Hepatocyte (in vitro differentiated cells): Measurements from ENCODE around the gene ERBB4. TPM values are rescaled to one million over a fixed set of nuclear protein-coding genes. Genes with fewer than 3 reads are reported as not detected.

Experiments
- DNase-seq: peaks from one replicate; pipeline ENCODE4 v3.0.0-alpha.2; 2016; ENCODE audit warnings: low spot score
- H2AFZ ChIP-seq: fragments of 200-600 bp; sonication (generic); 2 replicates; pipeline ENCODE4 v1.6.0; 2016; ENCODE audit warnings: antibody characterized with exemption, mild to moderate bottlenecking
- H3K27ac ChIP-seq: fragments of 200-600 bp; sonication (generic); 2 replicates; pipeline ENCODE4 v1.5.1; 2016; ENCODE audit warnings: mild to moderate bottlenecking
- H3K27me3 ChIP-seq: fragments of 200-600 bp; sonication (generic); 2 replicates; pipeline ENCODE4 v1.6.1; 2016
- H3K36me3 ChIP-seq: fragments of 200-600 bp; sonication (generic); replicated peaks from 2 replicates; pipeline ENCODE4 v1.5.1; 2016; ENCODE audit warnings: low read depth; ENCODE audit not compliant: insufficient read depth
- H3K4me1 ChIP-seq: fragments of 200-600 bp; sonication (generic); 2 replicates; pipeline ENCODE4 v1.5.1; 2016; ENCODE audit warnings: mild to moderate bottlenecking, moderate library complexity; ENCODE audit not compliant: insufficient read depth
- H3K4me2 ChIP-seq: fragments of 200-600 bp; sonication (generic); 2 replicates; pipeline ENCODE4 v1.6.0; 2016
- H3K4me3 ChIP-seq: fragments of 200-600 bp; sonication (generic); 2 replicates; pipeline ENCODE4 v1.5.1; 2016; ENCODE audit warnings: mild to moderate bottlenecking
- H3K79me2 ChIP-seq: fragments of 200-600 bp; sonication (generic); 2 replicates; pipeline ENCODE4 v1.6.0; 2017; ENCODE audit warnings: mild to moderate bottlenecking
- H3K9me2 ChIP-seq: fragments of 200-600 bp; sonication (generic); replicated peaks from 2 replicates; pipeline ENCODE4 v1.6.0; 2017; ENCODE audit warnings: mild to moderate bottlenecking; ENCODE audit not compliant: insufficient read depth
- H3K9me3 ChIP-seq: fragments of 200-600 bp; sonication (generic); 2 replicates; pipeline ENCODE4 v1.5.1; 2016; ENCODE audit warnings: low read depth, mild to moderate bottlenecking
- H4K20me1 ChIP-seq: fragments of 200-600 bp; sonication (generic); 2 replicates; pipeline ENCODE4 v1.6.0; 2016; ENCODE audit warnings: mild to moderate bottlenecking; ENCODE audit not compliant: insufficient read depth, poor library complexity, severe bottlenecking
- CTCF ChIP-seq: fragments of 200-600 bp; sonication (generic); IDR thresholded peaks from 2 replicates; pipeline ENCODE4 v1.5.1; 2016; ENCODE audit warnings: antibody characterized with exemption, mild to moderate bottlenecking; ENCODE audit not compliant: poor library complexity
- EZH2 ChIP-seq: fragments of 200-600 bp; sonication (generic); IDR thresholded peaks from 2 replicates; pipeline ENCODE4 v1.6.1; 2016; ENCODE audit warnings: antibody characterized with exemption, mild to moderate bottlenecking, borderline replicate concordance
- EZH2phosphoT487 ChIP-seq: fragments of 200-600 bp; sonication (generic); IDR thresholded peaks from one replicate; pipeline ENCODE4 v1.6.1; 2018; ENCODE audit warnings: antibody characterized with exemption, mild to moderate bottlenecking, low read depth, moderate library complexity; ENCODE audit not compliant: unreplicated experiment, severe bottlenecking
- WGBS: methylation state at CpG from one replicate; pipeline ENCODE4 v1.1.6; 2016; ENCODE audit warnings: low lambda C conversion rate; ENCODE audit errors: missing lambda C conversion rate; 5-methylcytosine and 5-hydroxymethylcytosine counted together
- polyA plus RNA-seq: library from polyadenylated mRNA; unstranded; fragments of >200 nt; fragmentation: Nextera tagmentation; extraction: Ambion mirVana; gene quantifications from 2 replicates; pipeline ENCODE4 v1.2.1, GENCODE V29; 2016
- total RNA-seq: library from RNA; depleted of rRNA; stranded (reverse); fragments of >200 nt; gene quantifications from 2 replicates; pipeline ENCODE4 v1.2.3, GENCODE V29; 2014

The ERBB4 gene
- total and polyA plus RNA-seq, 2 experiments from 2014 or later, result 3.4 to 3.9 TPM

- H3K4me1 ChIP-seq, result no peaks in the 10 kb centered on the region
- no peak overlapping the region for H3K27ac ChIP-seq
- no peak overlapping the region for H2AFZ ChIP-seq
- H3K9me2 ChIP-seq, result no peaks in the 10 kb centered on the region
- H4K20me1 ChIP-seq, result no peaks in the 10 kb centered on the region
- H3K4me3 ChIP-seq, result no peak overlapping the region
- DNase-seq, result no peak
- no peak overlapping the region for H3K4me2 ChIP-seq
- H3K9me3 ChIP-seq, result no peaks in the 10 kb centered on the region
- H3K36me3 ChIP-seq, result no peaks in the 10 kb centered on the region
- WGBS, result 73% methylated on average over 2 of the region's 2 CpGs
- no peak for TF ChIP-seq EZH2
- TF ChIP-seq EZH2phosphoT487, result no peak
- no peak for TF ChIP-seq CTCF
- H3K27me3 ChIP-seq, result no peaks in the 10 kb centered on the region
- no peaks in the 10 kb centered on the region for H3K79me2 ChIP-seq
These were observed 599.4 kb downstream of the ERBB4 start for GRCh38 chr2:211939177-211939576.

GRCh38 chr2:211934811-211935210 is 603.8 kb downstream of the ERBB4 start:
- DNase-seq, result no peak
- H3K27ac ChIP-seq, result no peak overlapping the region
- H3K79me2 ChIP-seq, result no peaks in the 10 kb centered on the region
- no peaks in the 10 kb centered on the region for H3K36me3 ChIP-seq
- no peaks in the 10 kb centered on the region for H3K4me1 ChIP-seq
- 86% methylated on average over 1 of the region's 1 CpG for WGBS
- H3K27me3 ChIP-seq, result no peaks in the 10 kb centered on the region
- no peaks in the 10 kb centered on the region for H3K9me3 ChIP-seq
- no peak overlapping the region for H3K4me3 ChIP-seq
- no peak overlapping the region for H3K4me2 ChIP-seq
- TF ChIP-seq EZH2, result no peak
- no peak for TF ChIP-seq EZH2phosphoT487
- TF ChIP-seq CTCF, result no peak
- H3K9me2 ChIP-seq, result no peaks in the 10 kb centered on the region
- no peak overlapping the region for H2AFZ ChIP-seq
- H4K20me1 ChIP-seq, result no peaks in the 10 kb centered on the region

- TF ChIP-seq EZH2, result no peak
- no peak for TF ChIP-seq EZH2phosphoT487
- TF ChIP-seq CTCF, result no peak
- Histone ChIP-seq H3K27ac (no peak overlapping the region), H3K27me3 (no peaks in the 10 kb centered on the region), H3K4me2 (no peak overlapping the region), H3K79me2 (no peaks in the 10 kb centered on the region), H3K9me2 (no peaks in the 10 kb centered on the region), H4K20me1 (no peaks in the 10 kb centered on the region), H3K4me3 (no peak overlapping the region), H3K36me3 (no peaks in the 10 kb centered on the region), H2AFZ (no peak overlapping the region), H3K4me1 (no peaks in the 10 kb centered on the region), H3K9me3 (no peaks in the 10 kb centered on the region)
- no peak for DNase-seq
- WGBS, result 67% methylated on average over 3 of the region's 3 CpGs
These were observed 607.3 kb downstream of the ERBB4 start for GRCh38 chr2:211931314-211931713.

- H3K9me2 ChIP-seq, result no peaks in the 10 kb centered on the region
- H3K27ac ChIP-seq, result no peak overlapping the region
- TF ChIP-seq EZH2, result no peak
- no peak for TF ChIP-seq EZH2phosphoT487
- no peak for TF ChIP-seq CTCF
- H3K4me1 ChIP-seq, result no peaks in the 10 kb centered on the region
- H3K27me3 ChIP-seq, result no peaks in the 10 kb centered on the region
- WGBS, result 54% methylated on average over 4 of the region's 4 CpGs
- H3K36me3 ChIP-seq, result no peaks in the 10 kb centered on the region
- H3K9me3 ChIP-seq, result no peaks in the 10 kb centered on the region
- no peak for DNase-seq
- H4K20me1 ChIP-seq, result no peaks in the 10 kb centered on the region
- H3K4me2 ChIP-seq, result no peak overlapping the region
- no peak overlapping the region for H2AFZ ChIP-seq
- no peaks in the 10 kb centered on the region for H3K79me2 ChIP-seq
- no peak overlapping the region for H3K4me3 ChIP-seq
These were observed 608.3 kb downstream of the ERBB4 start for GRCh38 chr2:211930331-211930730.
